Measurements from ENCODE around the gene TMSB10. TPM values are rescaled to one million over a fixed set of nuclear protein-coding genes. Genes with fewer than 3 reads are reported as not detected.
A peak's percentile ranks its signal among the peaks of the same experiment; 100 is the strongest.

Gene TMSB10
- total and polyA plus RNA-seq, 2 experiments from 2014 or later = 2,879 to 2,904 TPM

DNA sequence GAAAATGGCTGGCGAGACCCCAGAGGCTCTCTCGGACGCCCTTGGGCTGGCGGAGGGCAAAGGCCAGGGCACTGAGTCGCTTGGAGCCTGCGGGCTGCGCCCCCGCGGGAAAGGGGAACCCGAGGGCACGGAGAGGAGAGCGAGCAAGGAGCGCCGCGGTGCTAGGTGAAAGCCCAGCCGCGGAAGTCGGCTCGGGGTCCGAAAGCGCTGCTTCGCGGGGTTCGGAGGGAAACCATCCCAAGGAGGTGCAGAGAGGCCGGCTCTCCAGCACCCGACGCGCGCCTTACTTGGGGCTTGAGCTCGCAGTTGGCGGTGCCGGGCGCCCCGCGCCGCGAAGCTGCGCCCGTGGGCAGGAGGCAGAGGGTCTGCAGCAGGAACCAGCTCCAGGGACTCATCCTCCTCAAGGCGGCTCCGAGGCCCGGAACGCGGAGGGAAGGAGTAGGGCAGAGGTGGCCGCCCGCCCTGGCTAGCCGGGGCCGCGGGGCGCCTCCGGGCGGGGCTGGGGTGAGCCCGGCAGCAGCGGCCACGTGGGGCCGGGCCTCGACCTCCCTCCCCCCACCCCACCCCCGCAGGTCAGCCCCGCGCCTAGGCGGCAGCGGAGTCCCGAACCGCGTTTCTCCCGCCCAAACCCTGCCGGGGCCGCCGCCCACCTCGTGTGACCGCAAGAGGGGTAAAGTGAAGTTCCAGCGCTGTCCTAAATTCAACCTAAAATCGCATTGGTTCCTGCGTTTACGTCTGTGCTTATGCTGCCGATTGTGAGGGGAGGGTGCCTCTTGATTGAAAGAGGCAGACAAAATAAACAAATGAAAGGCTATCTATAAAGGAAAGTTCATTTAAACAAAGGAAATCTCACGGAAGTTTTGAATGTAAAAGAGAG lies 24.6 kb upstream of the TMSB10 start, which contains the start of gene TRABD2A:
TRABD2A (minus strand) TSS at position 440 of the 877 bp plus-strand sequence; CDS start at position 395, 45 bp downstream.
- Histone ChIP-seq H3K79me2 (no peaks in the 10 kb centered on the region), H3K4me3 (peak within 1 kb of the TSS; percentile 73), H3K4me2 (peak within 1 kb of the TSS; percentile 96), H2AFZ (peak within 1 kb of the TSS; percentile 88), H3K4me1 (ENCODE audit: insufficient read depth) (peaks cover 14% of the 10 kb centered on the region), H3K9me2 (replicated peaks; ENCODE audit: insufficient read depth) (no peaks in the 10 kb centered on the region), H3K9me3 (ENCODE audit: low read depth) (no peaks in the 10 kb centered on the region), H3K27ac (no peak within 1 kb of the TSS), H3K27me3 (peaks cover 54% of the 10 kb centered on the region), H3K36me3 (replicated peaks; ENCODE audit: insufficient read depth, low read depth) (no peaks in the 10 kb centered on the region), H4K20me1 (ENCODE audit: insufficient read depth, poor library complexity, severe bottlenecking) (no peaks in the 10 kb centered on the region)
- 2% methylated on average over 53 of the region's 77 CpGs for WGBS (ENCODE audit: low lambda C conversion rate, missing lambda C conversion rate)
- peak; percentile 1 for TF ChIP-seq EZH2phosphoT487 (IDR thresholded peaks at IDR 0.05; ENCODE audit: low read depth, severe bottlenecking, unreplicated experiment)
- TF ChIP-seq CTCF (IDR thresholded peaks at IDR 0.05; ENCODE audit: poor library complexity) = no peak
- TF ChIP-seq EZH2 (IDR thresholded peaks at IDR 0.05; ENCODE audit: borderline replicate concordance) = peak; percentile 82
- DNase-seq (ENCODE audit: low spot score) = peak; percentile 34

- Histone ChIP-seq H4K20me1 (ENCODE audit: insufficient read depth, poor library complexity, severe bottlenecking) (no peaks in the 10 kb centered on the region), H3K79me2 (no peaks in the 10 kb centered on the region), H3K9me3 (ENCODE audit: low read depth) (no peaks in the 10 kb centered on the region), H3K27ac (no peak overlapping the region), H3K27me3 (peaks cover 49% of the 10 kb centered on the region), H3K36me3 (replicated peaks; ENCODE audit: insufficient read depth, low read depth) (no peaks in the 10 kb centered on the region), H3K9me2 (replicated peaks; ENCODE audit: insufficient read depth) (no peaks in the 10 kb centered on the region), H3K4me3 (peak overlapping the region; percentile 73), H2AFZ (peak overlapping the region; percentile 88), H3K4me2 (peak overlapping the region; percentile 96), H3K4me1 (ENCODE audit: insufficient read depth) (peaks cover 14% of the 10 kb centered on the region)
- 4% methylated on average over 29 of the region's 29 CpGs for WGBS (ENCODE audit: low lambda C conversion rate, missing lambda C conversion rate)
- TF ChIP-seq EZH2 (IDR thresholded peaks at IDR 0.05; ENCODE audit: borderline replicate concordance) = no peak
- peak; percentile 79 for TF ChIP-seq CTCF (IDR thresholded peaks at IDR 0.05; ENCODE audit: poor library complexity)
- peak; percentile 85 for DNase-seq (ENCODE audit: low spot score)
These were observed 23.7 kb upstream of the TMSB10 start for GRCh38 chr2:84881581-84882413.

DNA sequence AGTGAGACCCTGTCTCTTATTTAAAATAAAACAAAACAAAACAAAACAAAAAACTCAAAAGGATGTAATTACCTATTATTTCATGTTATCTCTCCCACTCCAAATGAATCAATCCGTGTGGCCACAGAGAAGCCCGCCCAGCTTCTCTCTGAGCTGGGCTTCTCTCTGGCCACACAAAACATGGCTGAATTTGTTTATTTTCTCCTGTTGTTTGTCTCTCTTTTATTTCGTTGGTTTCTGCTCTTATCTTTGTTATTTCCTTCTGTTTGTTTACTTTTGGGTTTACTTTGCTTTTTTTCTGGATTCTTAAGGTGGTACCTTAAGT lies 23.1 kb upstream of the TMSB10 start:
- TF ChIP-seq CTCF (IDR thresholded peaks at IDR 0.05; ENCODE audit: poor library complexity) (no peak), EZH2phosphoT487 (IDR thresholded peaks at IDR 0.05; ENCODE audit: low read depth, severe bottlenecking, unreplicated experiment) (no peak), EZH2 (IDR thresholded peaks at IDR 0.05; ENCODE audit: borderline replicate concordance) (no peak)
- peak overlapping the region; percentile 88 for H2AFZ ChIP-seq

More for the DNA sequence above, 23.1 kb upstream of the TMSB10 start:
- WGBS (ENCODE audit: low lambda C conversion rate, missing lambda C conversion rate) = 43% methylated on average over 3 of the region's 3 CpGs
- Histone ChIP-seq H3K79me2 (no peaks in the 10 kb centered on the region), H3K27me3 (peaks cover 43% of the 10 kb centered on the region), H3K4me3 (no peak overlapping the region), H3K9me3 (ENCODE audit: low read depth) (no peaks in the 10 kb centered on the region), H3K27ac (no peak overlapping the region), H3K36me3 (replicated peaks; ENCODE audit: insufficient read depth, low read depth) (no peaks in the 10 kb centered on the region), H3K4me2 (peak overlapping the region; percentile 96), H3K4me1 (ENCODE audit: insufficient read depth) (peaks cover 14% of the 10 kb centered on the region), H3K9me2 (replicated peaks; ENCODE audit: insufficient read depth) (no peaks in the 10 kb centered on the region), H4K20me1 (ENCODE audit: insufficient read depth, poor library complexity, severe bottlenecking) (no peaks in the 10 kb centered on the region)
- DNase-seq (ENCODE audit: low spot score) = no peak
